Prostate gland (tissue), 2 donors: Measurements from ENCODE around the gene SRP14.

Experiments used
- POLR2A ChIP-seq: fragments of 450-650 bp; IDR thresholded peaks from one replicate; pipeline ENCODE4 v1.6.1; 2016; ENCODE audit warnings: antibody characterized with exemption, mild to moderate bottlenecking
- POLR2AphosphoS5 ChIP-seq: sonication (generic); formaldehyde crosslinking; IDR thresholded peaks from one replicate; pipeline ENCODE4 v1.6.1; 2017; ENCODE audit warnings: antibody characterized with exemption
- TF ChIP-seq, protein P1 (sequence below), 4 experiments: fragments of 200-600 bp in 2 of 4; fragments of 450-650 bp in 2 of 4; sonication (generic) in 2 of 4; IDR thresholded peaks; 1 replicate in 3 of 4; 2 replicates in 1 of 4; pipeline ENCODE4 v1.5.1; 2016 to 2019; ENCODE audit warnings: antibody characterized with exemption in 4 of 4, mild to moderate bottlenecking in 2 of 4, moderate library complexity in 2 of 4

DNA sequence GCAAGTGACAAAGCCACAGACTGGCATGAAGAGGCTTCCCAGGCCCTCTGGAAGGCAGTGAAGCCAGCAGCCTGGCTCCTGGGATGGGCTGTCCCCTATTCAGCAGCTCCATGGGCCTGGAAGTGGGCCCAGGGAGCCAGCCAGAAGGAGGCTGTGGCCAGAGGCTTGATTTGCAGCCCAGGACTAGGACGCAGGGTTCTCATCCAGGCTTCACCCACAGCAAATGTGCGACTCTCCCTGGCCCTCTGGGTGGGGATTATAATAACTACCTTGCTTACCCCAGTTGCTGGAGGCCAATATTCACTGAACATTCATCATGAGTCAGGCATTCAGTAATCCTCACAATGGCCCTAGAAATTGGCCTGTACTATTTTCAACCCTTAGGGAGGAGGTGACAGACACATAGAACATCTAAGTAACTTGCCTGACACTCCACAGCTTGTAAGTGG lies 24.6 kb upstream of the SRP14 start:
- TF ChIP-seq POLR2A = no peak
- TF ChIP-seq POLR2AphosphoS5 = no peak
- TF ChIP-seq, protein P1, sequence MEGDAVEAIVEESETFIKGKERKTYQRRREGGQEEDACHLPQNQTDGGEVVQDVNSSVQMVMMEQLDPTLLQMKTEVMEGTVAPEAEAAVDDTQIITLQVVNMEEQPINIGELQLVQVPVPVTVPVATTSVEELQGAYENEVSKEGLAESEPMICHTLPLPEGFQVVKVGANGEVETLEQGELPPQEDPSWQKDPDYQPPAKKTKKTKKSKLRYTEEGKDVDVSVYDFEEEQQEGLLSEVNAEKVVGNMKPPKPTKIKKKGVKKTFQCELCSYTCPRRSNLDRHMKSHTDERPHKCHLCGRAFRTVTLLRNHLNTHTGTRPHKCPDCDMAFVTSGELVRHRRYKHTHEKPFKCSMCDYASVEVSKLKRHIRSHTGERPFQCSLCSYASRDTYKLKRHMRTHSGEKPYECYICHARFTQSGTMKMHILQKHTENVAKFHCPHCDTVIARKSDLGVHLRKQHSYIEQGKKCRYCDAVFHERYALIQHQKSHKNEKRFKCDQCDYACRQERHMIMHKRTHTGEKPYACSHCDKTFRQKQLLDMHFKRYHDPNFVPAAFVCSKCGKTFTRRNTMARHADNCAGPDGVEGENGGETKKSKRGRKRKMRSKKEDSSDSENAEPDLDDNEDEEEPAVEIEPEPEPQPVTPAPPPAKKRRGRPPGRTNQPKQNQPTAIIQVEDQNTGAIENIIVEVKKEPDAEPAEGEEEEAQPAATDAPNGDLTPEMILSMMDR (IDR thresholded peaks at IDR 0.05) = no peak
